CD4-positive, CD25-positive, alpha-beta regulatory T cell (primary cell): ENCODE data around the gene ORC5. TPM values are rescaled to one million over a fixed set of nuclear protein-coding genes. Genes with fewer than 3 reads are reported as not detected.

ENCODE experiments used
- ATAC-seq, 2 donors: fragments of 150-1000 bp; cut with Tn5 transposase; one replicate each; pipeline ENCODE4 v1.10.0; 2021; ENCODE audit warnings: low read depth in 2 of 2, moderate number of reproducible peaks in 2 of 2, moderate library complexity in 1 of 2
- DNase-seq, 3 donors: peaks; one replicate each; pipeline versions ENCODE4 v3.0.0 to v3.0.0-alpha.2; 2012 to 2022; ENCODE audit warnings: mixed read lengths in 1 of 3
- H3K27ac ChIP-seq: one replicate; pipeline ENCODE4 v1.7.0; 2013; ENCODE audit warnings: mild to moderate bottlenecking, low read length; ENCODE audit not compliant: insufficient read depth, poor library complexity, severe bottlenecking
- H3K27me3 ChIP-seq: one replicate; pipeline ENCODE4 v1.7.0; 2013; ENCODE audit warnings: low read length; ENCODE audit not compliant: control insufficient read depth, insufficient read depth
- H3K36me3 ChIP-seq: one replicate; pipeline ENCODE4 v1.7.0; 2013; ENCODE audit warnings: mild to moderate bottlenecking, low read length, moderate library complexity; ENCODE audit not compliant: control insufficient read depth, insufficient read depth
- H3K4me1 ChIP-seq: 2 replicates; pipeline ENCODE4 v1.7.0; 2013; ENCODE audit warnings: mild to moderate bottlenecking, low read length; ENCODE audit not compliant: insufficient read depth, control insufficient read depth, poor library complexity, severe bottlenecking
- H3K4me3 ChIP-seq: one replicate; pipeline ENCODE4 v1.7.0; 2013; ENCODE audit warnings: low read depth, mild to moderate bottlenecking, low read length, moderate library complexity
- H3K9me3 ChIP-seq, 2 experiments: 1 replicate in 1 of 2; 2 replicates in 1 of 2; pipeline ENCODE4 v1.7.0; 2013; ENCODE audit warnings: low read length in 2 of 2, mild to moderate bottlenecking in 1 of 2, moderate library complexity in 1 of 2; ENCODE audit not compliant: control insufficient read depth in 2 of 2
- H3K27ac Mint-ChIP-seq, 3 donors: one replicate each; pipeline ENCODE4 v1.8.0; 2020 to 2022; ENCODE audit warnings: mild to moderate bottlenecking in 3 of 3, mixed read lengths in 3 of 3, moderate library complexity in 2 of 3
- H3K27me3 Mint-ChIP-seq: one replicate; pipeline ENCODE4 v1.8.0; 2022; ENCODE audit warnings: mild to moderate bottlenecking, mixed read lengths
- H3K36me3 Mint-ChIP-seq: one replicate; pipeline ENCODE4 v1.8.0; 2020; ENCODE audit warnings: mixed read lengths
- H3K4me1 Mint-ChIP-seq, 4 donors: one replicate each; pipeline ENCODE4 v1.8.0; 2020 to 2022; ENCODE audit warnings: mixed read lengths in 4 of 4, mild to moderate bottlenecking in 1 of 4
- H3K4me3 Mint-ChIP-seq, 4 donors: one replicate each; pipeline ENCODE4 v1.8.0; 2020 to 2022; ENCODE audit warnings: mild to moderate bottlenecking in 4 of 4, mixed read lengths in 4 of 4, moderate library complexity in 3 of 4
- H3K9me3 Mint-ChIP-seq, 7 donors: one replicate each; pipeline ENCODE4 v1.8.0; 2020 to 2022; ENCODE audit warnings: mixed read lengths in 7 of 7, mild to moderate bottlenecking in 3 of 7, moderate library complexity in 2 of 7
- polyA plus RNA-seq, 4 donors: library from polyadenylated mRNA; unstranded; fragments of 300-500 nt; fragmentation: Illumina TruSeq; gene quantifications; one replicate each; pipeline ENCODE4 v1.2.3, GENCODE V29; 2021
- total RNA-seq: library from RNA; stranded (reverse); gene quantifications from one replicate; pipeline ENCODE4 v1.2.3, GENCODE V29; 2022

ORC5 gene
- total and polyA plus RNA-seq, 5 donors from 2014 or later = 16.7 to 30.0 (median 29.0) TPM

GRCh38 chr7:104126411-104126841 is 81.4 kb downstream of the ORC5 start:
- Mint-ChIP-seq H3K4me1 (no peaks in the 10 kb centered on the region), H3K36me3 (peaks cover 53% of the 10 kb centered on the region)
- ATAC-seq = no peak

GRCh38 chr7:104124893-104125477 is 82.8 kb downstream of the ORC5 start:
- Mint-ChIP-seq H3K27ac (no peak overlapping the region), H3K4me3 (no peak overlapping the region), H3K4me1 (no peaks in the 10 kb centered on the region), H3K9me3 (peaks cover 0 to 8% (median 2%) of the 10 kb centered on the region in 7 donors), H3K27me3 (no peaks in the 10 kb centered on the region), H3K36me3 (peaks cover 40% of the 10 kb centered on the region)
- H3K4me3 ChIP-seq = no peak overlapping the region
- H3K9me3 ChIP-seq = no peaks in the 10 kb centered on the region
- H3K27ac ChIP-seq = no peak overlapping the region
- H3K4me1 ChIP-seq = no peaks in the 10 kb centered on the region
- peaks cover 32% of the 10 kb centered on the region for H3K36me3 ChIP-seq
- DNase-seq (no peak), ATAC-seq (no peak)
- no peaks in the 10 kb centered on the region for H3K27me3 ChIP-seq

More at GRCh38 chr7:104126411-104126841, 81.4 kb downstream of the ORC5 start:
- Histone ChIP-seq H3K27me3 (no peaks in the 10 kb centered on the region), H3K9me3 (no peaks in the 10 kb centered on the region), H3K4me3 (no peak overlapping the region), H3K36me3 (peaks cover 46% of the 10 kb centered on the region), H3K27ac (no peak overlapping the region), H3K4me1 (no peaks in the 10 kb centered on the region)
- Mint-ChIP-seq H3K4me3 (no peak overlapping the region), H3K9me3 (peaks cover 0 to 8% (median 3%) of the 10 kb centered on the region in 7 donors), H3K27me3 (no peaks in the 10 kb centered on the region), H3K27ac (peak overlapping the region in 1 of 3 donors; percentile 21)
- DNase-seq = no peak

- peaks cover 0 to 8% (median 2%) of the 10 kb centered on the region in 7 donors for H3K9me3 Mint-ChIP-seq
- peaks cover 36% of the 10 kb centered on the region for H3K36me3 Mint-ChIP-seq
- no peak overlapping the region for H3K27ac Mint-ChIP-seq
- H3K9me3 ChIP-seq = no peaks in the 10 kb centered on the region
- no peaks in the 10 kb centered on the region for H3K27me3 ChIP-seq
- H3K27me3 Mint-ChIP-seq = no peaks in the 10 kb centered on the region
- H3K4me1 Mint-ChIP-seq = no peaks in the 10 kb centered on the region
- H3K27ac ChIP-seq = no peak overlapping the region
- no peaks in the 10 kb centered on the region for H3K4me1 ChIP-seq
- H3K4me3 ChIP-seq = no peak overlapping the region
- no peak for ATAC-seq
- H3K4me3 Mint-ChIP-seq = no peak overlapping the region
- DNase-seq = no peak
- peaks cover 27% of the 10 kb centered on the region for H3K36me3 ChIP-seq
Measured at GRCh38 chr7:104124469-104124868, 83.3 kb downstream of the ORC5 start.

- ATAC-seq (no peak), DNase-seq (no peak)
- H3K4me1 Mint-ChIP-seq = no peaks in the 10 kb centered on the region
- peaks cover 25% of the 10 kb centered on the region for H3K36me3 ChIP-seq
- peaks cover 0 to 8% (median 2%) of the 10 kb centered on the region in 7 donors for H3K9me3 Mint-ChIP-seq
- no peaks in the 10 kb centered on the region for H3K9me3 ChIP-seq
- H3K27me3 ChIP-seq = peaks cover under 1% of the 10 kb centered on the region
- peaks cover 3% of the 10 kb centered on the region for H3K27me3 Mint-ChIP-seq
- H3K4me1 ChIP-seq = no peaks in the 10 kb centered on the region
- H3K27ac Mint-ChIP-seq = no peak overlapping the region
- H3K4me3 Mint-ChIP-seq = peak overlapping the region in 1 of 4 donors; percentile 1
- peaks cover 30% of the 10 kb centered on the region for H3K36me3 Mint-ChIP-seq
- no peak overlapping the region for H3K27ac ChIP-seq
- no peak overlapping the region for H3K4me3 ChIP-seq
Measured at GRCh38 chr7:104123786-104124185, 84.0 kb downstream of the ORC5 start.

GRCh38 chr7:104113788-104114187 is 94.0 kb downstream of the ORC5 start:
- no peak overlapping the region for H3K27ac Mint-ChIP-seq
- Histone ChIP-seq H3K36me3 (no peaks in the 10 kb centered on the region), H3K27me3 (peaks cover 3% of the 10 kb centered on the region), H3K9me3 (no peaks in the 10 kb centered on the region), H3K4me3 (no peak overlapping the region), H3K27ac (no peak overlapping the region), H3K4me1 (no peaks in the 10 kb centered on the region)
- H3K4me3 Mint-ChIP-seq = no peak overlapping the region
- peaks cover 22% of the 10 kb centered on the region for H3K27me3 Mint-ChIP-seq
- H3K4me1 Mint-ChIP-seq = no peaks in the 10 kb centered on the region
- ATAC-seq (no peak), DNase-seq (no peak)
- no peaks in the 10 kb centered on the region for H3K36me3 Mint-ChIP-seq
- H3K9me3 Mint-ChIP-seq = peaks cover 0 to 3% (median 0%) of the 10 kb centered on the region in 7 donors

GRCh38 chr7:104112623-104113022 is 95.2 kb downstream of the ORC5 start:
- H3K27me3 ChIP-seq = no peaks in the 10 kb centered on the region
- no peaks in the 10 kb centered on the region for H3K36me3 ChIP-seq
- H3K27me3 Mint-ChIP-seq = peaks cover 16% of the 10 kb centered on the region
- no peak overlapping the region for H3K27ac ChIP-seq
- no peaks in the 10 kb centered on the region for H3K4me1 Mint-ChIP-seq
- H3K27ac Mint-ChIP-seq = no peak overlapping the region
- H3K4me1 ChIP-seq = no peaks in the 10 kb centered on the region
- H3K9me3 Mint-ChIP-seq = peaks cover 0 to 3% (median 0%) of the 10 kb centered on the region in 7 donors
- ATAC-seq = no peak
- no peaks in the 10 kb centered on the region for H3K36me3 Mint-ChIP-seq
- no peak for DNase-seq
- H3K4me3 ChIP-seq = no peak overlapping the region
- H3K4me3 Mint-ChIP-seq = no peak overlapping the region
- no peaks in the 10 kb centered on the region for H3K9me3 ChIP-seq

GRCh38 chr7:104111271-104111670 is 96.5 kb downstream of the ORC5 start:
- DNase-seq (no peak), ATAC-seq (no peak)
- no peak overlapping the region for H3K4me3 ChIP-seq
- no peaks in the 10 kb centered on the region for H3K4me1 ChIP-seq
- H3K4me1 Mint-ChIP-seq = no peaks in the 10 kb centered on the region
- no peaks in the 10 kb centered on the region for H3K27me3 ChIP-seq
- H3K27me3 Mint-ChIP-seq = peaks cover 16% of the 10 kb centered on the region
- no peak overlapping the region for H3K27ac ChIP-seq
- H3K36me3 Mint-ChIP-seq = no peaks in the 10 kb centered on the region
- H3K36me3 ChIP-seq = no peaks in the 10 kb centered on the region
- no peak overlapping the region for H3K4me3 Mint-ChIP-seq
- H3K9me3 Mint-ChIP-seq = peaks cover 0 to 3% (median 0%) of the 10 kb centered on the region in 7 donors
- no peaks in the 10 kb centered on the region for H3K9me3 ChIP-seq
- no peak overlapping the region for H3K27ac Mint-ChIP-seq
